Stimulated activated CD8-positive, alpha-beta memory T cell treated with anti-CD3 and anti-CD28 coated beads, Interleukin-7, amount 100 ng/mL, for 24 hours (primary cell): Measurements from ENCODE around the gene SIGLEC8.
"Not testable (repeated sequence)": the region's sequence is repeated elsewhere in the genome, so short reads cannot be mapped to it uniquely, and the experiment has no call there.

Experiments used
- DNase-seq: peaks from one replicate; pipeline ENCODE4 v3.0.0-alpha.2; 2020; ENCODE audit warnings: low read depth

SIGLEC8 gene

GRCh38 chr19:51458051-51458645 is at the start of gene SIGLEC8:
SIGLEC8 (minus strand) TSS chr19:51458454; CDS start chr19:51458387, 67 bp downstream.
- DNase-seq = no peak

GRCh38 chr19:51507640-51508058 is 49.4 kb upstream of the SIGLEC8 start:
- DNase-seq = no peak

DNA sequence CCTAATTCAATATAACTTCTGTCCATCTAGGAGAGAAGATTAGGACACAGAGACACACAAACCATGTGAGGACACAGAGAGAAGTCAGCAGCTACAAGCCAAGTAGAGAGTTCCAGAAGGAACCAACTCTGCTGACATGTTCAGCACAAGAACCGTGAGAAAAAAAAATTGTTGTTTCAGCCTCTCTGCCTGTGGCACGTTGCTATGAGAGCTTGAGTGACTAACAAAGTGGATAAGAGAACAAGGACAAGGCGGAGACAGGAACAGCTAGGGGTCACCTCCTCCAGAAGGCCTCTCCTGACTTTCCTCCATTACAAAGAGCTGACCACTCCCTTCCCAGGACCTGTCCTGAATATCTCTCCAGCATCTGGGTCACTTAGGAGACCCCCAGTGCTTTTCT is 48.9 kb upstream of the SIGLEC8 start:
- no peak for DNase-seq

- DNase-seq = no peak
These were observed 47.6 kb upstream of the SIGLEC8 start for GRCh38 chr19:51505904-51506303.

DNA sequence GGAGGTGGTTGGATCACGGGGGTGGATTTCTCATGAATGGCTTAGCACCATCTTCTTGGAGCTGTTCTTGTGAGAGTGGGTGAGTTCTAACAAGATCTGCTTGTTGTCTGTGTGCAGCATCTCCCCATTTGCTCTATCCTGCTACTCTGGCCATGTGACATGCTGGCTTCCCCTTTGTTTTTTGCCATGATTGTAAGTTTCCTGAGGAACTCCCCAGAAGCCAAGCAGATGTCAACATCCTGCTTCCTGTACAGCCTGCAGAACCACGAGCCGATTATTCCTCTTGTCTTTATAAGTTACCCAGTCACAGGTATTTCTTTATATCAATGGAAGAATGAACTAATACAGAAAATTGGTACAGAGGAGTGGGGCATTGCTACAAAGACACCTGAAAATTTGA is 45.6 kb upstream of the SIGLEC8 start:
- DNase-seq = no peak

DNA sequence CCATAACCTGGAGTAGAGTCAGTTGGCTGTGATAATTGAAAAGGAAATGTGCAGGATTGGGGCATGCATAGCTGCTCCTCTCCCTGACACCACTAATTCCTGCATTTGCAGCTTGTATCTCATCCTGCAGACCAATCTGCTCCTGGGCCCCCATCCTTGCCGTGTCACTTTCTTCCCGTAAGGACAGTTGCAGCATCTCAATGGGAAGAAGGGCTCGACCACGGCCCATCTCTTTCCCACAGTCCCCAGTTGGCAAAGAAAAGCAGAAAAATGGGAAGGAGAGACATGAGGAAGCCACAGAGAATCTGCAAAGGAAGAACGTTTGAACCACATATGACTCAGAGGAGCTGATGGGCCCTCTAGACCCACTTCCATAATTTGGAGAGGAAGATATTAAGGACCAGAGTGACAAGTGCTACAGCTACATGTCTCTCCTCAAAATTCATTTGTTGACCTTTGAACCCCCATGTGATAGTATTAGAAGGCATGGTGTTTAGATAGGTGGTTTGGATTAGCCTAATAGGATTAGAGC is 45.1 kb upstream of the SIGLEC8 start:
- DNase-seq = no peak

DNA sequence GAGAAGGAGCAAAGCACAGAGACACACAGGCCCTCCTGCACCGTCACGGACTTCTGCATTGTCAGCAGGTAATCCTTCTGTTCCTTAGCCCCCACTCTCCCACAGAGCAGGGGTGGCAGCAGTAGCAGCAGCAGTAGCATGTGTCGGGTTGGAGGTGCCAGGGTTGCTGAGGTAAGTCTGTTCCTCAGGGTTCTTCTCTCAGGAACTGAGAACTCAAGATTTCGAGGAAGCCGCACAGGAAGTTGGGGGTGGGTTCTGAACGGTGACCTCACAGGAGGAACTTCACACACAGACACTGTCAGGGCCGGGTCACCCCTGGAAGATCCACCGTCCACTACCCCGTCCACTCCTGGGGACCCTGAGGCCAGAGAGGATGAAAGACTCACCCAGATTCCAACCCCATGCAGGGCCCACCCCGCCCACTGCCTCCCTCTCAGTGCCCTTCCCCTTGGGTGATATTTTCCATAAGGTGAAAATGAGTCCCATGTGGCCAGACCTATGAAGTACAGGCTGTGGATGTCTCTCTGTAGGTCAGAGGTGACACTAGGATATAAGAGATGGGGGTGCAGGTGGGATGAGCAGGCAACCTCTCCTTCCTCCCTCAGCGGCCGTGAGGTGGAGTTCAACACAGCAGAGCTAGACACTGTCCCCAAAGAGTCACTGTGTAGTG is 43.5 kb upstream of the SIGLEC8 start, which contains the start of gene SIGLEC12:
TSS of gene SIGLEC12 (minus strand) at position 207 of the 670 bp plus-strand sequence. CDS start at position 140, 67 bp downstream.
- DNase-seq = no peak

- not testable (repeated sequence) for DNase-seq
These were observed 42.7 kb upstream of the SIGLEC8 start for GRCh38 chr19:51500931-51501330.

DNA sequence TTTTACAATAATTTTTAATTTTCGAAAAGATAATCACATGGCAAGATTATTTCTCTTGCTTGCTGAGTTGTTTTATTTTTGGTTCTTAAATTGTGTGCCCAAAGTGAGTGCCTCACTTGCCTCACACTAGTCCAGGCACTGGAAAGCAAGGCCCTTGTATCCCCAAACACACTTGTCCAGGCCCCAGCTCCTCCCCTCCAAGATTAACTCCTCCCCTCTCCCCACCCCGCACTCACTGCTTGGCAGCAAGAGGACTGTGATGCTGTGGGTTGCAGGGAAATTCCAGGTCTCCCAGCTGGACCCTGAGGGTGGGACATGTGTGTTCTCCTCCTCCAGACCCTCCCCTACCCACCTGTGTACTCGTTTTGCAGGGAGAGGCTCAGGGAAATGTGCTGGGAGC is 39.4 kb upstream of the SIGLEC8 start:
- DNase-seq = no peak

DNA sequence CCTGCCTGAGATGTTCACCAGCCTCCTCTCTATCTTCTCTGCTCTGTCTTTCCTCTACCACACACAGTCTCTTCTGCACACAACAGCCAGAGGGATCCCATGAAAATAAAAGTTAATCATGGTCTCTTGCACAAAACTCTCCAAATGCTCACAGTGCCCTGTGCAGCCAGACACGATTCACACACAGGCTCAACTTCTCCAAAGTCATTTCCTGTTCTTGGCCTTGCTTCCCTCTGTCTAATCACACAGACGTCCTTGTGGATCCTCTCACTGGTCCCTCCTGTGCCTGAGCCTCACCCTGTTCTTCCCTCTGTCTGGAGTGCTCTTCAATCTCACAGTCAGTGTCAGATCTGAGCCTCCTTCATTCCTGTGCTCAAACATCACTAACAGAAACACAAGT is 35.5 kb upstream of the SIGLEC8 start:
- no peak for DNase-seq

- DNase-seq = no peak
These were observed 33.3 kb upstream of the SIGLEC8 start for GRCh38 chr19:51491586-51491985.

GRCh38 chr19:51490676-51491075 is 32.4 kb upstream of the SIGLEC8 start:
- no peak for DNase-seq

- no peak for DNase-seq
These were observed 30.9 kb upstream of the SIGLEC8 start for GRCh38 chr19:51489113-51489512.

GRCh38 chr19:51488491-51488890 is 30.2 kb upstream of the SIGLEC8 start:
- DNase-seq = no peak

DNA sequence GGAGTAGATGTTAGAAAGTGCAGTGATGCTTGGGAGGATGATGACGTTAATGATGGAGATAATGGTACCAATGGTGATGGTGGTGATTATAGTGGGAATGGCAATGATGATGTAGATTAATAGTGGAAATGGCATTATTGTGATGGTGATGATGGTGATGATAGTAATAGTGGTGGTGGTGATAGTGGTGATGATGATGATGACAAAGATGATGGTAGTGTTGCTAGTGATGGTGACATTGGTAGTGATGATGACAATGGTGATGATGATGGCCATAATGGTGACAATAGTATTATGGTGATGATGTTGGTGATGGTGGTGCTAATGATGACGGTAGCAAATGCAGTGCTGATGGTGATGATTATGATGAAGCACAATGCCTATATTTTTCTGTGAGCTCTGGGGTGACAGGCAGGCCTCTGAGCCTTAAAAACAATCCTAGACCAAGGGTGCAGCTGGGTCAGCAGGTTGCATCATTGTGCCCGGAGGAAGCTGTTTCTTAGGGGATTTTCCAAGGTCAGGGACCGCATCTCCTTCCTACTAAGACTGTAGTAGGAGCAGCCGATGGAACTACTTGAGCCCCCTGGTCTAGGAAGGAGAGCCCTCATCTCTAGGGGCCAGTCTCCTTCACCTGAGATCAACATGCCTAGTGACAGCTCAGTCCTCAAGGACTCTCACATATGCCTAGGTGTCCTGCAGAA is 27.9 kb upstream of the SIGLEC8 start:
- no peak for DNase-seq

DNA sequence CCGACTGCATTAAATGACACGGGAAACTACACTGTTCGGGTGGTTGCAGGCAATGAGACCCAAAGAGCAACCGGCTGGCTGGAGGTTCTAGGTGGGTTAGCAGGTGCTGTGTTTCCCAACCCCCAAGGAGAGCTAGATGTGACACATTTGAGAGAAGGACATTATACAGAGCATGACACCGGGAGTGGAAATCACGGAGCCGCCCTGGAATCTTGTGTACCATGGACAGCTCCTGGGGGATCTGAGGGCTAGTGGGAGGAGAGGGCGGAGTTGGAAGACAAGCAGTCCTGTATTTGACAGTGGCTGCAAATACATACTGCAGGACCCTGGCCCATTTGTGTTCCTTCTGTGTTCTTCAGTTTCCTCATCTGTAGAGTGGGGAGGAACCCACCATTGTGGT is 22.3 kb upstream of the SIGLEC8 start:
- DNase-seq = no peak

- no peak for DNase-seq
These were observed 21.5 kb upstream of the SIGLEC8 start for GRCh38 chr19:51479531-51480331.

DNA sequence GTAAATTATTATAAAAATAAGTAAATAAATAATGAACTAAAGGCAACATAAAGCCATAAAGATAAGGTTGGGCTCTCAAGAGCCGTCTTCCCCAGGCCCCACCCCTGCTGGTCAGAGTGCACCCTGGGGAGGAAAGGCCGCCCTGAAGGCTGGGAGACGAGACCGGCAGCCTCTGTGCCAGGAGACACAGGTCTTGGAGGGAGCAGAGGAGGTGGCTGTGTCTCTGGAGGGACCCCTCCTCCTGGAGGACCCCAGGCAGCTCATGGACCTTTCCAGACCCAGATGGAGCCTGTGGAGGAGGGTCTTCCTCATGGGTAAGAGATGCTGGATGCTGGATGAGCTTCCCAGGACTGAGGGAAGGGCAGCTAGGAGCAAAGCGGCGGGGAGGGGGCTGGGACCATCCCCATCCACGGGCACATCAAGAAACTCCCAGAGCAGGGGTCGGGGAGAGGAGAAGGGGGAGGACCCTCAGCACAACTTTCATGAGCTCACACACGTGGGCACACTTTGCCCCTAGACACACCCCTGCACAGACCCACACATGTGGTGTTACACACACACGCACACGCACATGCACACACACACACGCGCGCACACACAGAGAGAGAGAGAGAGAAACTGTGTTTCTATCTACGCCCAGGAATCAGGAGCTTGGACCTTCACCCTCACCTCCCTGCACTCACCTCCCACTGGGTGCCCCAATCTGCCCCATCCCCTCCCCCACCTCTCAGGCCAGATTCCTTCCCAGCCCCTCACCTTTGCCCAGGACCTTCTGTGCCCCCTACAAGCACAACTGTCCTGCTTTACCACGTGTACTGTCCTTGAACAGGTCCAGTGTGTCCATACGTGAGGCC is 20.4 kb upstream of the SIGLEC8 start, which contains the start of gene CEACAM18:
TSS of gene CEACAM18 (plus strand) at position 159 of the 854 bp plus-strand sequence.
- no peak for DNase-seq

DNA sequence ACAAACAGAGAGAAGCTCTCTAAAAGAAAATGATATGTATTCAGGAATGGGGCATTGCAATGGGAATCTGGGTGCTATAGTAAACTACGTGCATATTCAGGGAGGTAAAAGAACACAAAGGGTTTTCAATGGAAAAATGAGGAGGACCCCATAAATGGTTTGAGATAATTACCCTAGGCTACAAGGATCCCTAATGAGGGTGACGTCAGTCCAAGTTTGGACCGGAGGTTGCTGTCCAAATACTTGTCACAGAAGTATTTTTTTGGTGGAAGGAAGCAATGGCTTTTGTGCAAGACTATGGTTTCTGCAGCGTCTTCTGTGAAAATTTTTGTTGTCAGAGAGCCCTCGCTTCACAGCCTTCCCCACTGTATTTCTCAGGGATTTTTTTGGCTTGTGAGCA is 19.1 kb upstream of the SIGLEC8 start:
- no peak for DNase-seq

DNA sequence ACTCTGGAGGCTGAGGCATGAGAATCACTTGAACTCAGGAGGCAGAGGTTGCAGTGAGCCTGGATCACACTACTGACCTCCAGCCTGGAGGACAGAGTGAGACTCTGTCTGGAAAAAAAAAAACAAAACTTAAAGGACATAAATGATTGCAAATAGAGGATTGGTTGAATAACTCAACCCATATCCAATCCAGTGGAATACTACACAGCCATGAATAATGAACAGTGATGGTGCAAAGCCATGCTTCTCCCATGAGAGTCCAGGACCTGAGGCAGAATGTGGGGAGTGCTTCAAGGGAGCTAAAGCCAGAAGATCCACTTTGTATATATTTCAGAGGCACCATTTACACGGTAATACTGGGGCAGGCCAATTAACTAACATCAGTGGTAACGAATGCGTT is 17.9 kb upstream of the SIGLEC8 start:
- DNase-seq = no peak
